K562 (cell line): Measurements from ENCODE around the gene BCAR3. TPM values are rescaled to one million over a fixed set of nuclear protein-coding genes. Genes with fewer than 3 reads are reported as not detected.

Experiments
- ATAC-seq: fragments of 200-7000 bp; cut with Tn5 transposase; 3 replicates; pipeline ENCODE4 v1.9.1; 2020; ENCODE audit warnings: moderate library complexity
- BruUV-seq: library from RNA; stranded (reverse); fragments of 400-500 nt; replicated peaks from 2 replicates; lab custom pipeline; 2021; lab: Mats Ljungman, UMichigan
- CTCF ChIA-PET: fragments of 300-600 bp; formaldehyde crosslinking; extraction: SDS; loops from one replicate; lab custom pipeline; 2021; ENCODE audit warnings: low intra/inter-chr PET ratio; lab: Yijun Ruan, JAX
- POLR2A ChIA-PET: fragments of 300-600, 350-650 bp; sonication (Branson Sonifier 250); formaldehyde crosslinking; extraction: SDS; loops from one replicate; lab custom pipeline; 2021; ENCODE audit warnings: antibody characterized with exemption, inconsistent platforms; lab: Yijun Ruan, JAX
- DNase-seq, 4 experiments: peaks; one replicate each; pipeline versions ENCODE4 v3.0.0 to v3.0.0-alpha.2; 2011 to 2018; ENCODE audit warnings: low spot score in 3 of 4, mixed read lengths in 3 of 4; ENCODE audit errors: extremely low read depth in 1 of 4
- FAIRE-seq: peaks from 2 replicates; lab custom pipeline; 2011; peaks lifted over from hg19 to GRCh38; lab: Jason Lieb, UNC
- H2AFZ ChIP-seq: 2 replicates; pipeline ENCODE4 v1.6.0; 2011; ENCODE audit warnings: low read depth, low read length, control low read depth, inconsistent platforms
- H3K27ac ChIP-seq: fragments of 200-600 bp; 3 replicates; pipeline ENCODE4 v1.8.0; 2011; ENCODE audit warnings: low read depth, mild to moderate bottlenecking, control low read depth, inconsistent platforms, low read length, moderate library complexity, mixed read lengths; ENCODE audit errors: extremely low read depth
- H3K27me3 ChIP-seq, 2 experiments: fragments of 300-600 bp in 1 of 2; 2 replicates in 1 of 2; 3 replicates in 1 of 2; pipeline versions ENCODE4 v1.6.0 to v1.8.0; 2011; ENCODE audit warnings: inconsistent platforms in 2 of 2, low read length in 2 of 2, mild to moderate bottlenecking in 1 of 2, mixed read lengths in 1 of 2, moderate library complexity in 1 of 2; ENCODE audit not compliant: control insufficient read depth in 2 of 2, insufficient read depth in 2 of 2
- H3K36me3 ChIP-seq: fragments of 300-600 bp; 3 replicates; pipeline ENCODE4 v1.8.0; 2011; ENCODE audit warnings: mild to moderate bottlenecking, low read length, inconsistent platforms; ENCODE audit not compliant: control insufficient read depth, insufficient read depth
- H3K4me1 ChIP-seq, 2 experiments: fragments of 200-600 bp in 1 of 2; replicated peaks in 1 of 2; 2 replicates in 1 of 2; 3 replicates in 1 of 2; pipeline versions ENCODE4 v1.5.1 to v1.8.0; 2011; ENCODE audit warnings: inconsistent platforms in 2 of 2, low read length in 2 of 2, mild to moderate bottlenecking in 1 of 2, mixed read lengths in 1 of 2, moderate library complexity in 1 of 2; ENCODE audit not compliant: control insufficient read depth in 2 of 2, insufficient read depth in 2 of 2
- H3K4me2 ChIP-seq: 2 replicates; pipeline ENCODE4 v1.6.1; 2011; ENCODE audit warnings: low read length, control low read depth, inconsistent platforms, mixed read lengths; ENCODE audit not compliant: insufficient read depth
- H3K4me3 ChIP-seq: fragments of 200-600 bp; sonication (generic), shearing (Covaris generic); 2 replicates; pipeline ENCODE4 v1.5.1; 2016; ENCODE audit warnings: control low read depth, inconsistent platforms
- H3K79me2 ChIP-seq: fragments of 200-600 bp; 3 replicates; pipeline ENCODE4 v1.8.0; 2011; ENCODE audit warnings: low read length, inconsistent platforms; ENCODE audit not compliant: control insufficient read depth, insufficient read depth
- H3K9ac ChIP-seq, 2 experiments: 2 replicates each; pipeline versions ENCODE4 v1.6.0 to v1.6.1; 2011; ENCODE audit warnings: low read depth in 2 of 2, low read length in 2 of 2, control low read depth in 1 of 2, inconsistent platforms in 1 of 2, mild to moderate bottlenecking in 1 of 2, mixed read lengths in 1 of 2; ENCODE audit not compliant: insufficient read depth in 1 of 2
- H3K9me1 ChIP-seq: one replicate; pipeline ENCODE4 v1.6.0; 2011; ENCODE audit warnings: inconsistent platforms, mild to moderate bottlenecking, low read length, moderate library complexity; ENCODE audit not compliant: control insufficient read depth, insufficient read depth
- H3K9me3 ChIP-seq: replicated peaks from 2 replicates; pipeline ENCODE4 v1.5.1; 2011; ENCODE audit warnings: low read depth, low read length, inconsistent platforms; ENCODE audit not compliant: control insufficient read depth, insufficient read depth
- H4K20me1 ChIP-seq: replicated peaks from 2 replicates; pipeline ENCODE4 v1.6.1; 2011; ENCODE audit warnings: low read length, inconsistent platforms, mixed read lengths; ENCODE audit not compliant: control insufficient read depth, insufficient read depth
- CBX5 ChIP-seq: IDR thresholded peaks from 2 replicates; pipeline ENCODE4 v1.6.1; 2014; ENCODE audit warnings: low read depth, borderline replicate concordance
- MTF1 ChIP-seq: fragments of 250-450 bp; sonication (Bioruptor Pico); IDR thresholded peaks from 2 replicates; pipeline ENCODE4 v1.9.0; 2021; ENCODE audit warnings: moderate library complexity, mild to moderate bottlenecking, inconsistent platforms, borderline replicate concordance
- NONO ChIP-seq, 2 experiments: fragments of 200-400 bp in 1 of 2; fragments of 450-650 bp in 1 of 2; formaldehyde crosslinking in 1 of 2; IDR thresholded peaks; 2 replicates each; pipeline ENCODE4 v1.6.1; 2017; ENCODE audit warnings: low read depth in 2 of 2, mild to moderate bottlenecking in 2 of 2, moderate library complexity in 2 of 2, low read length in 1 of 2
- POLR2A ChIP-seq: fragments of 450-650 bp; conservative IDR thresholded peaks from 2 replicates; pipeline ENCODE4 v1.6.1; 2016
- SIN3B ChIP-seq: fragments of 450-650 bp; IDR thresholded peaks from 2 replicates; pipeline ENCODE4 v1.6.1; 2017; ENCODE audit warnings: low read depth, mild to moderate bottlenecking, moderate library complexity
- SUPT5H ChIP-seq: fragments of 450-650 bp; IDR thresholded peaks from 2 replicates; pipeline ENCODE4 v1.6.1; 2016
- THRB ChIP-seq: fragments of 450-650 bp; formaldehyde crosslinking; conservative IDR thresholded peaks from 2 replicates; pipeline ENCODE4 v1.4.0; 2022; ENCODE audit warnings: mild to moderate bottlenecking, missing genetic modification characterization
- ZNF444 ChIP-seq: fragments of 250-450 bp; sonication (Bioruptor Pico); IDR thresholded peaks from 2 replicates; pipeline ENCODE4 v1.4.0; 2020; ENCODE audit warnings: mild to moderate bottlenecking, moderate library complexity
- WGBS: fragments of 100-300 bp; shearing (Covaris generic); methylation state at CpG from one replicate; pipeline ENCODE4 v1.1.6; 2016; ENCODE audit warnings: low coverage, mixed read lengths; ENCODE audit not compliant: insufficient coverage; ENCODE audit errors: missing lambda C conversion rate; 5-methylcytosine and 5-hydroxymethylcytosine counted together
- in situ Hi-C: fragments of 300-500 bp; cut with MboI; formaldehyde crosslinking; loops from 4 replicates; pipeline ENCODE4 v1.15.0; 2018; ENCODE audit warnings: inconsistent platforms, mixed read lengths
- intact Hi-C: fragments of 100-400 bp; cut with micrococcal nuclease; formaldehyde crosslinking; loops from 2 replicates; pipeline ENCODE4 v1.14.2; 2022
- polyA plus RNA-seq, 8 experiments: library from polyadenylated mRNA; depleted of rRNA in 4 of 8; stranded (reverse) in 5 of 8; unstranded in 3 of 8; fragments of >200 nt; fragmentation: Nextera tagmentation in 2 of 8; fragmentation: Illumina TruSeq in 1 of 8; extraction: Ambion mirVana in 2 of 8; extraction: Trizol in 1 of 8; gene quantifications; 2 replicates each; pipeline versions ENCODE4 v1.2.1 to v1.2.3, GENCODE V29; 2011 to 2014; ENCODE audit warnings: inconsistent platforms in 1 of 8, missing spikeins in 1 of 8
- total RNA-seq, 7 experiments: library from RNA; depleted of rRNA in 6 of 7; stranded (reverse); fragments of >200 nt in 6 of 7; fragmentation: Illumina TruSeq in 2 of 7; extraction: Trizol in 2 of 7; gene quantifications; 2 replicates each; pipeline versions ENCODE4 v1.2.1 to v1.2.3, GENCODE V29; 2011 to 2021; ENCODE audit warnings: low replicate concordance in 1 of 7

The BCAR3 gene
- total and polyA plus RNA-seq, 9 of the 15 experiments (the other 6 are each of a cell fraction or from before 2014, with no cell fraction given), result 1.8 to 6.3 (median 3.8) TPM

DNA sequence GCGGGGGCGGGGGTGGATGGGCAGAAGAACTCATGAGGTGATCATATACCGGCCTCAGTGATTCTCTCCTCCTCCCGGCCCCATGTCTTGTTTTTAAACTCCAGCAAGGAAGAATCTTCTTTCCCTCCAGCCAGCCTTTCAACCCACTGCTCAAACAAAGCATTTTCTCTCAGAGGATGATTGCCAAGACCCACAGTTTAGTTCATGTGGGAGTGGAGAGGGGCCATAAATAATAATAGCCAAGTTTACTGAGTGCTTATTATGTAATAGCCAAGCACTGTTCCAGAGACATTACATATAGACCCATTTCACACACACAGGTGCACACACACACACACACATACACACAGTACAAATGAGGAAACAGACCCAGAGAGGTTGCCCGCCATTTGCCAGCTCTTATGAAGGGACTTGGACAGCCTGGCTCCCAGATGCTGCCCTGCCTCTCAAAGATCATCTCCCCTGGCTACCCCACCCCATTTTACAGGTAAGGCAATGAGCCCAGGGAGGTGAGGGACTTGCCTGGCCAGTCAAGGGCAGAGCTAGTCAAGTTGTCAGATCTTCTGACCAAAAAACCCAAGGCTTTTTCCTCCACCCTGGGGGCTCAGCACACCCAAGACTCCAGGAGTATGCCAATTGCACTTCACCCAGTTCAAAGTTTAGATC lies 18.0 kb upstream of the BCAR3 start:
- Histone ChIP-seq H2AFZ (no peak overlapping the region), H3K4me2 (peak overlapping the region; percentile 14; the same call in 1 of the 2 replicates), H3K9me3 (no peaks in the 10 kb centered on the region), H3K9me1 (no peaks in the 10 kb centered on the region), H3K9ac (no peak overlapping the region), H3K79me2 (no peaks in the 10 kb centered on the region), H3K36me3 (no peaks in the 10 kb centered on the region), H3K4me1 (peaks cover 0 to 12% of the 10 kb centered on the region in 2 experiments; a peak in 4 of 5 replicates), H3K4me3 (no peak overlapping the region), H3K27ac (no peak overlapping the region), H4K20me1 (0 out of 2 replicates have a peak, but pooled peaks cover 3% of the 10 kb centered on the region), H3K27me3 (peaks cover 0 to 42% of the 10 kb centered on the region in 2 experiments; a peak in 3 of 5 replicates)
- CTCF ChIA-PET, result interaction anchor here (0.7 kb wide), 1 partner anchor 69 kb away, joined by 5 read pairs; no protein-coding TSS in a partner anchor
- 4% methylated on average over 5 of the region's 5 CpGs for WGBS
- TF ChIP-seq SUPT5H (no peak), POLR2A (no peak), THRB (CRISPR knock-in tag) (no peak), NONO (IDR thresholded peaks at IDR 0.05; ENCODE audit: low read depth in 2 of 2, low read length in 1 of 2) (no peak), ZNF444 (no peak), MTF1 (CRISPR knock-in tag) (no peak), SIN3B (no peak), CBX5 (no peak)
- no peak for FAIRE-seq
- in situ Hi-C loops (no loop called here), intact Hi-C loops (no loop called here)
- no TSS peak for BruUV-seq
- POLR2A ChIA-PET, result interaction anchor here (0.5 to 1.5 kb wide), 4 partner anchors 13 to 46 kb away, joined by 3 read pairs; partner anchors contain the start of gene BCAR3
- no peak for ATAC-seq
- no peak for DNase-seq
